ENCODE results near the gene CACNA1H.
A peak's percentile ranks its signal among the peaks of the same experiment; 100 is the strongest.

Gene CACNA1H

GRCh38 chr16:1143761-1144450, 9.0 kb upstream of the CACNA1H start:
- no peak for DNase-seq (ENCODE audit: low read depth)

- no peak for DNase-seq (ENCODE audit: low read depth)
These were observed 8.2 kb upstream of the CACNA1H start for GRCh38 chr16:1144476-1145382.

- DNase-seq (ENCODE audit: low read depth), result no peak
These were observed 7.4 kb upstream of the CACNA1H start for GRCh38 chr16:1145383-1146100.

- no peak for DNase-seq (ENCODE audit: low read depth)
These were observed 6.5 kb upstream of the CACNA1H start for GRCh38 chr16:1146409-1146808.

- no peak for DNase-seq (ENCODE audit: low read depth)
These were observed 5.9 kb upstream of the CACNA1H start for GRCh38 chr16:1147027-1147426.

- no peak for DNase-seq (ENCODE audit: low read depth)
These were observed 3.7 kb upstream of the CACNA1H start for GRCh38 chr16:1149101-1149636.

GRCh38 chr16:1150511-1150982, 2.4 kb upstream of the CACNA1H start:
- DNase-seq (ENCODE audit: low read depth), result no peak

- DNase-seq (ENCODE audit: low read depth), result no peak
These were observed 1.3 kb upstream of the CACNA1H start for GRCh38 chr16:1151424-1152122.

- DNase-seq (ENCODE audit: low read depth), result peak; percentile 20
These were observed 725 bp upstream of the CACNA1H start for GRCh38 chr16:1152123-1152638.

GRCh38 chr16:1153480-1154160, 714 bp downstream of the CACNA1H start:
- no peak for DNase-seq (ENCODE audit: low read depth)

GRCh38 chr16:1154291-1154886, 1.5 kb downstream of the CACNA1H start:
- DNase-seq (ENCODE audit: low read depth), result no peak

- no peak for DNase-seq (ENCODE audit: low read depth)
These were observed 2.0 kb downstream of the CACNA1H start for GRCh38 chr16:1154887-1155331.

GRCh38 chr16:1155353-1156054, 2.6 kb downstream of the CACNA1H start:
- DNase-seq (ENCODE audit: low read depth), result no peak

GRCh38 chr16:1156055-1156982, 3.4 kb downstream of the CACNA1H start:
- DNase-seq (ENCODE audit: low read depth), result no peak

- DNase-seq (ENCODE audit: low read depth), result no peak
These were observed 4.2 kb downstream of the CACNA1H start for GRCh38 chr16:1156983-1157638.

GRCh38 chr16:1157639-1158455, 4.9 kb downstream of the CACNA1H start:
- no peak for DNase-seq (ENCODE audit: low read depth)

Data from stimulated activated CD8-positive, alpha-beta memory T cell treated with anti-CD3 and anti-CD28 coated beads, Interleukin-12 subunit alpha, Interleukin-12 subunit beta, amount 100 ng/mL, for 1 hour (primary cell).